CD14-positive monocyte (primary cell): Measurements from ENCODE around the gene CNGA3. TPM values are rescaled to one million over a fixed set of nuclear protein-coding genes. Genes with fewer than 3 reads are reported as not detected.

Experiments
- DNase-seq, 3 donors: peaks; one replicate each; pipeline ENCODE4 v3.0.0-alpha.2; 2011 to 2022
- H2AFZ ChIP-seq: 2 replicates; pipeline ENCODE4 v1.6.0; 2012; ENCODE audit warnings: mild to moderate bottlenecking, low read depth, low read length, inconsistent platforms; ENCODE audit not compliant: insufficient read depth, poor library complexity, severe bottlenecking
- H3K27ac ChIP-seq, 2 donors: 1 replicate in 1 of 2; 2 replicates in 1 of 2; pipeline ENCODE4 v1.5.1; 2012 to 2013; ENCODE audit warnings: low read length in 2 of 2, control low read depth in 1 of 2, inconsistent platforms in 1 of 2, low read depth in 1 of 2, mild to moderate bottlenecking in 1 of 2
- H3K27me3 ChIP-seq, 2 donors: one replicate each; pipeline versions ENCODE4 v1.6.0 to v1.6.1; 2011 to 2013; ENCODE audit warnings: low read length in 2 of 2; ENCODE audit not compliant: control insufficient read depth in 2 of 2, insufficient read depth in 2 of 2
- H3K36me3 ChIP-seq, 2 donors: replicated peaks in 1 of 2; 1 replicate in 1 of 2; 2 replicates in 1 of 2; pipeline versions ENCODE4 v1.5.1 to v1.6.1; 2012 to 2013; ENCODE audit warnings: low read length in 2 of 2, control low read depth in 1 of 2, inconsistent platforms in 1 of 2, mild to moderate bottlenecking in 1 of 2; ENCODE audit not compliant: insufficient read depth in 2 of 2, control insufficient read depth in 1 of 2
- H3K4me1 ChIP-seq, 2 donors: 1 replicate in 1 of 2; 2 replicates in 1 of 2; pipeline versions ENCODE4 v1.5.1 to v1.6.1; 2012 to 2013; ENCODE audit warnings: low read length in 2 of 2, control low read depth in 1 of 2, inconsistent platforms in 1 of 2, mild to moderate bottlenecking in 1 of 2, moderate library complexity in 1 of 2; ENCODE audit not compliant: insufficient read depth in 2 of 2, control insufficient read depth in 1 of 2
- H3K4me2 ChIP-seq: replicated peaks from 2 replicates; pipeline ENCODE3; 2012; ENCODE audit warnings: low read length, moderate library complexity, mild to moderate bottlenecking; ENCODE audit not compliant: poor library complexity, severe bottlenecking; ENCODE audit errors: extremely low read depth
- H3K4me3 ChIP-seq, 3 experiments: fragments of 200-600 bp in 1 of 3; sonication (generic) in 1 of 3; replicated peaks in 1 of 3; 1 replicate in 2 of 3; 2 replicates in 1 of 3; pipeline ENCODE4 v1.5.1; 2011 to 2013; ENCODE audit warnings: low read length in 3 of 3, mild to moderate bottlenecking in 3 of 3, control low read depth in 2 of 3, low read depth in 2 of 3, inconsistent platforms in 1 of 3, moderate library complexity in 1 of 3
- H3K79me2 ChIP-seq: 2 replicates; pipeline ENCODE4 v1.6.0; 2012; ENCODE audit warnings: mild to moderate bottlenecking, control low read depth, inconsistent platforms, low read length, moderate library complexity; ENCODE audit not compliant: insufficient read depth
- H3K9ac ChIP-seq: 2 replicates; pipeline ENCODE4 v1.6.0; 2017; ENCODE audit warnings: low read length, mild to moderate bottlenecking; ENCODE audit not compliant: insufficient read depth, poor library complexity, severe bottlenecking
- H3K9me3 ChIP-seq, 2 donors: replicated peaks in 1 of 2; 1 replicate in 1 of 2; 2 replicates in 1 of 2; pipeline versions ENCODE4 v1.5.1 to v1.6.1; 2012 to 2013; ENCODE audit warnings: low read length in 2 of 2, control low read depth in 1 of 2; ENCODE audit not compliant: control insufficient read depth in 1 of 2, insufficient read depth in 1 of 2
- H4K20me1 ChIP-seq: 2 replicates; pipeline ENCODE4 v1.6.0; 2012; ENCODE audit warnings: mild to moderate bottlenecking, low read length, control low read depth, moderate library complexity; ENCODE audit not compliant: insufficient read depth
- H3K27ac Mint-ChIP-seq, 7 donors: one replicate each; pipeline ENCODE4 v1.8.0; 2020; ENCODE audit warnings: mild to moderate bottlenecking in 7 of 7, mixed read lengths in 7 of 7, moderate library complexity in 6 of 7, inconsistent platforms in 2 of 7
- H3K27me3 Mint-ChIP-seq, 3 donors: one replicate each; pipeline ENCODE4 v1.8.0; 2021 to 2022; ENCODE audit warnings: low read depth in 3 of 3, mild to moderate bottlenecking in 3 of 3, mixed read lengths in 3 of 3, moderate library complexity in 3 of 3, inconsistent platforms in 1 of 3
- H3K36me3 Mint-ChIP-seq, 2 donors: one replicate each; pipeline ENCODE4 v1.8.0; 2020; ENCODE audit warnings: mixed read lengths in 2 of 2, inconsistent platforms in 1 of 2, mild to moderate bottlenecking in 1 of 2
- H3K4me1 Mint-ChIP-seq: one replicate; pipeline ENCODE4 v1.8.0; 2020; ENCODE audit warnings: mild to moderate bottlenecking, mixed read lengths
- H3K4me3 Mint-ChIP-seq, 2 donors: one replicate each; pipeline ENCODE4 v1.8.0; 2020; ENCODE audit warnings: mild to moderate bottlenecking in 2 of 2, mixed read lengths in 2 of 2, moderate library complexity in 1 of 2
- H3K9me3 Mint-ChIP-seq, 7 donors: one replicate each; pipeline ENCODE4 v1.8.0; 2020 to 2022; ENCODE audit warnings: mixed read lengths in 7 of 7, mild to moderate bottlenecking in 6 of 7, moderate library complexity in 6 of 7, inconsistent platforms in 2 of 7
- CTCF ChIP-seq: fragments of 200-600 bp; IDR thresholded peaks from one replicate; pipeline ENCODE4 v1.8.0; 2022; ENCODE audit warnings: antibody characterized with exemption, mild to moderate bottlenecking
- WGBS: methylation state at CpG from one replicate; pipeline ENCODE4 v1.1.5; 2013; ENCODE audit warnings: missing lambda C conversion rate; ENCODE audit not compliant: insufficient coverage; 5-methylcytosine and 5-hydroxymethylcytosine counted together
- intact Hi-C, 2 donors: fragments of 100-400 bp; cut with micrococcal nuclease; formaldehyde crosslinking; loops; one replicate each; pipeline versions ENCODE4 v1.15.0 to v1.15.1; 2023
- polyA plus RNA-seq, 3 donors: library from polyadenylated mRNA; depleted of rRNA in 1 of 3; unstranded in 2 of 3; stranded (reverse) in 1 of 3; fragments of 300-500 nt in 2 of 3; fragments of >200 nt in 1 of 3; fragmentation: Illumina TruSeq in 2 of 3; gene quantifications; 1 replicate in 2 of 3; 2 replicates in 1 of 3; pipeline ENCODE4 v1.2.3, GENCODE V29; 2012 to 2021

CNGA3 gene
- polyA plus RNA-seq, 3 donors, result not detected

GRCh38 chr2:98393354-98393753 lies 47.1 kb downstream of the CNGA3 start:
- no peak overlapping the region for H3K4me3 ChIP-seq
- no peaks in the 10 kb centered on the region for H3K36me3 ChIP-seq
- H4K20me1 ChIP-seq, result no peaks in the 10 kb centered on the region
- Mint-ChIP-seq H3K27me3 (peaks cover 1 to 5% (median 3%) of the 10 kb centered on the region in 3 donors), H3K4me3 (no peak overlapping the region), H3K36me3 (no peaks in the 10 kb centered on the region), H3K9me3 (no peaks in the 10 kb centered on the region), H3K27ac (no peak overlapping the region), H3K4me1 (peaks cover 4% of the 10 kb centered on the region)
- no peaks in the 10 kb centered on the region for H3K9me3 ChIP-seq
- H3K79me2 ChIP-seq, result no peaks in the 10 kb centered on the region
- H3K4me2 ChIP-seq, result no peak overlapping the region
- WGBS, result 91% methylated on average over 5 of the region's 5 CpGs
- H2AFZ ChIP-seq, result no peak overlapping the region
- intact Hi-C loops, result no loop called here
- no peak overlapping the region for H3K27ac ChIP-seq
- no peak for TF ChIP-seq CTCF
- no peaks in the 10 kb centered on the region for H3K4me1 ChIP-seq
- H3K27me3 ChIP-seq, result no peaks in the 10 kb centered on the region
- no peak overlapping the region for H3K9ac ChIP-seq
- no peak for DNase-seq

- no peak overlapping the region for H3K4me3 Mint-ChIP-seq
- Histone ChIP-seq H3K4me2 (no peak overlapping the region), H3K36me3 (no peaks in the 10 kb centered on the region), H3K4me1 (no peaks in the 10 kb centered on the region), H4K20me1 (no peaks in the 10 kb centered on the region), H3K9me3 (no peaks in the 10 kb centered on the region), H3K9ac (no peak overlapping the region), H3K27me3 (peaks cover 0 to 11% of the 10 kb centered on the region in 2 donors), H3K27ac (no peak overlapping the region), H3K4me3 (no peak overlapping the region), H2AFZ (no peak overlapping the region), H3K79me2 (no peaks in the 10 kb centered on the region)
- intact Hi-C loops, result no loop called here
- peaks cover 4% of the 10 kb centered on the region for H3K4me1 Mint-ChIP-seq
- peaks cover 6 to 13% (median 8%) of the 10 kb centered on the region in 3 donors for H3K27me3 Mint-ChIP-seq
- no peak for DNase-seq
- no peaks in the 10 kb centered on the region for H3K9me3 Mint-ChIP-seq
- no peak for TF ChIP-seq CTCF
- WGBS, result 86% methylated on average over 1 of the region's 3 CpGs
- H3K27ac Mint-ChIP-seq, result no peak overlapping the region
- no peaks in the 10 kb centered on the region for H3K36me3 Mint-ChIP-seq
These were observed 48.4 kb downstream of the CNGA3 start for GRCh38 chr2:98394595-98395153.
